Brain pericyte (primary cell): ENCODE data around the gene CDK17.
"Not testable (repeated sequence)": the region's sequence is repeated elsewhere in the genome, so short reads cannot be mapped to it uniquely, and the experiment has no call there.

ENCODE experiments used
- DNase-seq: peaks from one replicate; pipeline ENCODE4 v3.0.0-alpha.2; 2012; ENCODE audit warnings: low read depth, low spot score

CDK17 gene

GRCh38 chr12:96419576-96420276 lies 19.5 kb upstream of the CDK17 start:
- no peak for DNase-seq

GRCh38 chr12:96417688-96418087 lies 17.4 kb upstream of the CDK17 start:
- DNase-seq = not testable (repeated sequence)

- DNase-seq = no peak
Measured at GRCh38 chr12:96416033-96416799, 16.0 kb upstream of the CDK17 start.

GRCh38 chr12:96414637-96415036 lies 14.4 kb upstream of the CDK17 start:
- no peak for DNase-seq

GRCh38 chr12:96412431-96412830 lies 12.2 kb upstream of the CDK17 start:
- DNase-seq = no peak

GRCh38 chr12:96409731-96410130 lies 9.5 kb upstream of the CDK17 start:
- DNase-seq = no peak

- DNase-seq = no peak
Measured at GRCh38 chr12:96408993-96409392, 8.8 kb upstream of the CDK17 start.

- not testable (repeated sequence) for DNase-seq
Measured at GRCh38 chr12:96407429-96408097, 7.3 kb upstream of the CDK17 start.

- DNase-seq = no peak
Measured at GRCh38 chr12:96404696-96405095, 4.5 kb upstream of the CDK17 start.

- DNase-seq = no peak
Measured at GRCh38 chr12:96403870-96404269, 3.6 kb upstream of the CDK17 start.

- not testable (repeated sequence) for DNase-seq
Measured at GRCh38 chr12:96402522-96402921, 2.3 kb upstream of the CDK17 start.

- DNase-seq = no peak
Measured at GRCh38 chr12:96402061-96402460, 1.8 kb upstream of the CDK17 start.

GRCh38 chr12:96401076-96401871 lies 1.0 kb upstream of the CDK17 start:
- DNase-seq = no peak

- DNase-seq = no peak
Measured at GRCh38 chr12:96400631-96401075, 414 bp upstream of the CDK17 start.

GRCh38 chr12:96399120-96399918 lies 920 bp downstream of the CDK17 start:
- no peak for DNase-seq

GRCh38 chr12:96398424-96399119 lies 1.7 kb downstream of the CDK17 start:
- no peak for DNase-seq

- DNase-seq = no peak
Measured at GRCh38 chr12:96397756-96398423, 2.3 kb downstream of the CDK17 start.

GRCh38 chr12:96396914-96397313 lies 3.3 kb downstream of the CDK17 start:
- DNase-seq = no peak

- no peak for DNase-seq
Measured at GRCh38 chr12:96396209-96396608, 4.0 kb downstream of the CDK17 start.

- DNase-seq = no peak
Measured at GRCh38 chr12:96395236-96395635, 5.0 kb downstream of the CDK17 start.
